ENCODE measurements around the gene ERBB4.
"Not testable (repeated sequence)": the region's sequence is repeated elsewhere in the genome, so short reads cannot be mapped to it uniquely, and the experiment has no call there.

Gene ERBB4

DNA sequence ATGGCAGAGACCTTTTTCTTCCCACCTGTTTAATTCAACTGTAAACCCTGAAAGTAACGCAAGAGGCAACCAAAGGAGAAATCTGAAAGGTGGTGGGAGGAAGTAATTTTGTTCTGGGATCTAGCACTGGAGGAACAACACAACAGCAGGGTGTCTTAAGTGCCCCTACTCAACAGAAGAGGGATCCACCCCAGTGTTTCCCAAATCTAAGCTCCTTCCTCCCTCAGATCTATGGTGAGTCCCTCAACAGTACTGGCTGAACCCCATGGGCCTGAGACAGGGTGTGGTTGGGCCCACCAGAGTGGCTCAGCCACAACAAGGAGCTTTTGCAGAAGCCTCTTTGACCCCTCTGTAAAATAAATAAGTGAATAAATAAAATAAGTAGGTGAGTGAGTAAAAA, 790.3 kb downstream of the ERBB4 start:
- no peak for DNase-seq (ENCODE audit: low read depth in 2 of 2, low spot score in 1 of 2)

DNA sequence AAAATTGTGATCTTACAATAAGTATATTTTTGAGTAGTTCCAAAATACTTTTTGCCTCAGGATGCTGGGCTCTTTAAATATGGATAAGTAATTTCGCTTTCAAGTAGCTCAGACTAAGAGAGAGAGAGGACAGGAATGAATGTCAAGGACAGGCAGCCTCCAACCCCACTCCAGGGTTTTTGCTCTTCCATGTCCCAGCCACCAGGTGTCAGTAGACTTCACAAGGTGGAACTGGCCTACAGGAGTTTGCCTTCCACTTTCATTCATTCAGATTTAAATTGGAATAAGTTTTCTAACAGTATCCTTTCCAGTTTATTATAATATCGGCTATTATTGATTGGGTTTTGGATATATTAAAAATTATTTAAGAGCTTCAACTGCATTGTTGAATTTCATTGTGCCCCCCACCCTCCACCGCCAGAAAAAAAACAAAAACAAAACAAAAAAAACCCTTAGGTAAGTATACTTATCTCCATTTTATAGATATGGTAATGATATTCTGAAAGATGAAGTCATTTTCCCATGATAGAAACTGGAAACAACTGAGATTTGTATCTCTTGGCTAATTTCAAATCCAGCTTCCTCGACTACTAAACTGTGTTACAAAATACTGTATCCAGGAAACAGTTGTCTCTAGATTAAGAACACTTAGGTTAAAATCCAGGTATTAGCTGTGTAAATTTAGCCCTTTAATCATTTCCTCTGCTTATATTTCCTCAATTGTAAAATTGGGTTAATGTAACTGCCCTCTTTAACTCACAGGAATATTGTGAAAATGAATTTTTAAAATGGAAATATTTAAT, 793.1 kb downstream of the ERBB4 start:
- DNase-seq (ENCODE audit: low read depth in 2 of 2, low spot score in 1 of 2): no peak

DNA sequence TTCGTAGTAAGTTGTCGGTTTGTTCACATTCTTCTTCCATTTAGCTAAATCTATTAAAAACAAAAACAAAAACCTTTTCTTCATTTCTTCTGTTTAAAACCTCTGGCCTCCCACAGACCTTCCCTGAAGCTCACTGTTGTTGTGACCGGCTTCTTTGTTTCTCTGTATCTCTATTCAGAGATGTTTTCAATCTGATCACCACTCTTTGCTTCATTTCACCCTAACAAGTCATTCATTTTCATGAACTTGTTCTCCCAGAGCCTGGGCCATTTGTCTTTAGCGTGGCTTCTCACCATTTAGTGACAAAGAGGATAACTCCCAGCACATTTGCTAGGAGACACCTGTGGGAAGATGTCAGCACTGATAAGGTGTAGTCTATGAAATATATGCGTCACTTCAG, 794.2 kb downstream of the ERBB4 start:
- no peak for DNase-seq (ENCODE audit: low read depth in 2 of 2, low spot score in 1 of 2)

DNA sequence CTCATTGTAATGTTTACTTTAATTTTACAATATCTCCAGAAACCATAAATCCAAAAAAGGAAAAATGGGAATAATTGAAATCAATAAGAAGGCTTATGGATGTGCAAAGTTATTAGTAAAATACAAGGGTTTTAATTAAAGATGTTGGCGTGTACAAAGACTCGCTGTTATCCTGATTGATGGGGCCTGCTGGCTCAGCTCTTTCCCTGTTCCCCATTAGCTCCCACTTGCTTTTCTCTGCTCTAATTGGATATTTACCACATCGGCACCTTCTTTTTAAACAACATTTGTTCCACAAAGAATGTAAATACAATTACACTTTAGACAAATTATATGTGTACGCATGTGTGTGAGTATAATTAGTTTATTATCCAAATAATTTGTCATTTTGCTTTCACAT, 796.6 kb downstream of the ERBB4 start:
- DNase-seq (ENCODE audit: low read depth in 2 of 2, low spot score in 1 of 2): no peak

DNA sequence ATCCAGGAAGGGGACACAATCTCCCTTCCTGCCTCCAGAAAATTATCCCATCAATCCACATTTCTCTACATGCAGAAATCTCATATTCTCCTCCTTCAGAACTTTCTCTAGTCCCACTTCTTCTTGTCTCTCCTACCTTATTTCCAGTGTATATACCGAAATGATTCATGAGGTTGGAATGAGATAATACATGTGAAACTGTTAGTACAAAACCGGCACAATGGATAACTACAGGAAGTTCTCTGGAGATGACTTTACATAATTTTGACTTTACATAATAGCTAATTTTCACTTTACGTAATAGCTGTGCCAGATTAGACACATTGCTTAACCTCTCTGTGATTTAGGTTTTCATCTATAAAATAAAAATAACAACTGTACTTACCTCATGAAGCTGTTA, 801.3 kb downstream of the ERBB4 start:
- no peak for DNase-seq (ENCODE audit: low read depth in 2 of 2, low spot score in 1 of 2)

DNA sequence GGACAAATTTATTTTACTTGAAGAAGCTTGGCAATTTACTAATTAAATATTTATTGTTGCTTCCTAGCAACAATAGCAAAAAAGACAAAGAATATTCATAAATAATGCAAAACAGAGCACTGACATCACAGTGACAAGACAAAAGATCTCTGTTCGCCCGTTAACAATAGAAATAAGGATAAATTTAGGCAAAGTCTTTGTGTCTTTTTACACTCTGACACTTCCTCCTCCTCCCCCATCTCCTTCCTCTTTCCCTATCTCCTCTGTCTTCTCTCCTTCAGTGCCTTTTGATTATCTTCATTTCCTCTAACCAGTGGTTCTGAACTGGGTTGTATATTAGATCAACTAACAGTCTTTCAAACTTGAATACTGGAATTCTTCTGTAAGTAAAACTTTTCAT, 808.4 kb downstream of the ERBB4 start:
- DNase-seq (ENCODE audit: low read depth in 2 of 2, low spot score in 1 of 2): no peak

DNA sequence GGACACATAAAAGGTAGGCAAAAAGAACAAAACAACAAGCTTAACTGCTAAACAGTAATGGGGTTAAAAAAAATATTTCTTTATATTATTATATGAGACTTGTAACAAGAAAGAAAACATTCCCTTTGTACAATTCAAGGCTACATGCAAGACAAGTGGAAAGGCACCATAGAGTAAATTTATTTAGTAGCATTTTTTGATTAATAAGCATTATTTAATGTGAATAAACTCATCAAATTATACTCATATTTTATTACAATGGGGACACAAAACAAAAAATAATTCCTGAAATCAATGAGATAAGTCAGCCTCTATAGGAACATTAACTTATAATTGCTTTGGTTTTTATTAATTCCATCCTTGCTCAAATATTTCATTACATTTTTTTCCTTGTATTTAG, 809.2 kb downstream of the ERBB4 start:
- no peak for DNase-seq (ENCODE audit: low read depth in 2 of 2, low spot score in 1 of 2)

DNA sequence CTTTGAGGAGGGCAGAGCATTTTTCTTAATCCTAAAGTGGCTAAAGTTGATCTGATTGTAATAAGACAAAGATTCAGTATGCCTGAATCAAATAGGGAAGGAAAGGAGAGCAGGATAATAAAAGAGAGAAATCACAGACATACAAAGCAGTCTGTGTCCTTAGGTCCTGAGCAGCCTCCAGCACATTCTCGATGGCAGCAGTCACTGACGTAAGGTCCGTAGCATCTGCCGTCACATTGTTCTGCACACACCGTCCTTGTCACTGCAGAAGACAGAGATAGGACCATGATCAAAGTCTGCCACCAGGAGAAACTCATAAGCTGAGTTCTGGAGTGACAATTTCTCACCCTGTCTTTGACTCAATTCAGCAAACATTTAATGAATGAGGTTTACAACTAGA, 813.7 kb downstream of the ERBB4 start:
- DNase-seq (ENCODE audit: low read depth in 2 of 2, low spot score in 1 of 2): no peak

DNA sequence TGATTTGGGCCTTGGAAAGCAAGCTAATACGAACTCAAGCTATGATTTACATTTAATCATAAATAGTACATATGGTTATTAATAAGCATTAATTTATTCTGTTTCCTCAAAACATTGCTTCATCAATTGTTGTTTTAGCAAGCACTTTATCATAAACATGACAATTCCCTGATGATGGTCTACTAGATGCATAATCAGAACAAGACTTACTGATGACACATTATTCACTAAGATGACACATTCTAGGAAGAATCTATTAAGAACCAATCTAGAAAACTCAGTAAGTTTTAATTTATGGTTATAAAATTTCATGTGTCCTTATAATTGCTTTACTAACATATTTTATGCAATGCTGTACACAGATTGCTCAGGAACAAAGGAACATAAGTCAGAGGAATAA, 815.2 kb downstream of the ERBB4 start:
- no peak for DNase-seq (ENCODE audit: low read depth in 2 of 2, low spot score in 1 of 2)

DNA sequence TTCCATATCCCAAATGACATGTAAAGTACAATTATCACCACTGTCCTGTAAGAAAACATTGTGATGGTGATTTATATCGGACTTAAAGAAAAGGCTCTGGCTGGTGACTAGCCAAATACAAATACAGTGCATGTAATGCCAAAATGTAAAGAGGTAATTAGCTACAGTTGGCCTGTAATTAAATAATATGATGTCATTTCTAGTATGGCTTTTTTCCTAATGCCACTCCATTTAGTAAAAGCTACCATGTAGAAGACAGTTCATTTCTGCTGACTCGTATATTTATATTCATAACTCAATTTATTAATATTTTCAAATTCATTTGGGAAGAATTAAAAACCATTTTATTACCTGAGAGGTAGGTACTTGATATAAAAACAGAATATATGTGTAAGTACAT, 815.7 kb downstream of the ERBB4 start:
- no peak for DNase-seq (ENCODE audit: low read depth in 2 of 2, low spot score in 1 of 2)

DNA sequence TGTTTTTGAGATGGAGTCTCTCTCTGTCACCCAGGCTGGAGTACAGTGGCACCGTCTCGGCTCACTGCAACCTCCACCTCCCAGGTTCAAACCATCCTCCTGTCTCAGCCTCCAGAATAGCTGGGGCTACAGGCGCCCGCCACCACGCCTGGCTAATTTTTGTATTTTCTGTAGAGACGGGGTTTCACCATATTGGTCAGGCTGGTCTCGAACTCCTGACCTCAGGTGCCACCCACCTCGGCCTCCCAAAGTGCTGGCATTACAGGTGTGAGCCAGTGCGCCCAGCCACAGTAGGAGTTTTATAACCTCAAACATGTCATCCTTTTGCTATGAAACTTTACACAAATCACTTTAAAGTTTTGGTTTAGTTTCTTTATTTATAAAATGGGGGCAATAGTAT, 816.7 kb downstream of the ERBB4 start:
- not testable (repeated sequence) for DNase-seq (ENCODE audit: low read depth in 2 of 2, low spot score in 1 of 2)

DNA sequence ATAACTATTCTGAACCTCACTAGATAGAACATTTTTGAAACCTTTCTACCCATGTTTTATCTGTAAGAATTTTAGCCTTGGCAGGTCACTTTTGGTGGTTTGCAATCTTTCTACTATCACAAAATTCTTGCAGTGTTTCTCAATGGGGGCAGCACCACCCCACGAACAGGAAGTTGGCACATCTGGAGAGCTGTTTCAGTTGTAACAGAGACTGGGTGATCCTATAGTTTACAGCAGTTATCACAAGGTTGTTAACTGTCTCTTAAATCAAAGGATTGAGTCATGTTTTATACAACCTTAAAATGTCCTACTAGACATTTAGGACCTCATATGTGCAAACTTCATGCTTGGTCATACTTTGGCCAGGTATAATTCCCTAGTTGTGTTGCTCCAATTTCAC, 829.2 kb downstream of the ERBB4 start:
- DNase-seq (ENCODE audit: low read depth in 2 of 2, low spot score in 1 of 2): no peak

DNA sequence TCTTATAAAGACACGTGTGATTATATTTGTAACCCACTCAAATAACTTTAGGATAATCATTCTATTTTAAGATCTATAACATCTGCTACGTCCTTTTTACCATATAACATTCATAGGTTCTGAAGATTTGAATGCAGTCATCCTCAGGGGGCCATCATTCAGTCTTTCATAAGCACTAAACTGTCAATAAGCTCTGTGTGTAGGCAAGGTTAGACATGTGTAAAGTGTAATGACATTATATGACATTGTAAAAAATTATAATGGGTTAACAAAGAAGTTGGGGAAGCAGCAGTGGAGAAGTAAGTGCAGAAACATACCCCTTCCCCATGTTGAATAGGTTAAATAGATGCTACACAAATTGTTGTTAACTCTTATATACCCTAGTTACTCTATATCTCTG, 845.9 kb downstream of the ERBB4 start:
- DNase-seq (ENCODE audit: low read depth in 2 of 2, low spot score in 1 of 2): no peak

DNA sequence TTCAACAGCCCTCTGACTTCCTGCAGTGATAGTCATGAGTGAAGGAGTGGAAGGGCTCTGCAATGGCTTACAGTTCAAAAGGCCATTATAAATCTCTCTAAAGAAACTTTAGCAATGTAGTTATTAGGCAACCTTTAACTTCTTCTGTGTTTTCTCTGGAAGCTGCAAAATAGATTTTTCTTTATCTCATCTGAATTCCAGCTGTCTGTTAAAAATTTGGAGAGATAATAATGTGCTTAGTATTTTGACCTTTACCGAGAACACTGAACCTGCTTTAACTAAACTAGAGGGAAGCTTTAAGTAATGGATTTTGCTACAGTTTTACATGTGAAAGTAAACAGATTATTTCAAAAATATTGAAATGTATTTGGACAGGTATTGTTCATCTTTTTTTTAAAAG, 847.9 kb downstream of the ERBB4 start:
- no peak for DNase-seq (ENCODE audit: low read depth in 2 of 2, low spot score in 1 of 2)

DNA sequence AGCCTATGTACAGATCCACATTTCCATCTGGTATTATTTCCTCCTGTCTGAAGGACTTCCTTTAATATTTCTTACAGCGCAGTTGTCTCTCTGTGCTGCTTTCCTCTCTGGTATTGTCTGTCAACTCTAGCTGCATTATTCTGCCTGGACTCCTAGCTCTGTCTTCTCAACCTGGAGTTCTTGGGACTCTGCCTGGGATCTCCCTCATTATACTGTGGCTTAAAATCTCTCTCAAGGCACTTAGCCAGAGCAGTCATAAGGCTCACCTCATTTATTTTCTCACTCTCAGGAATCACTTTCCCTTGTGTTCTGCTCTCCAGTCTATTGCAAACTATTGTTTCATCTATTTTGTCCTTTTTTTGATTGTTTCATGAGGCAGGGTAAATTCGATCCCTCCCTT, 850.4 kb downstream of the ERBB4 start:
- no peak for DNase-seq (ENCODE audit: low read depth in 2 of 2, low spot score in 1 of 2)

DNA sequence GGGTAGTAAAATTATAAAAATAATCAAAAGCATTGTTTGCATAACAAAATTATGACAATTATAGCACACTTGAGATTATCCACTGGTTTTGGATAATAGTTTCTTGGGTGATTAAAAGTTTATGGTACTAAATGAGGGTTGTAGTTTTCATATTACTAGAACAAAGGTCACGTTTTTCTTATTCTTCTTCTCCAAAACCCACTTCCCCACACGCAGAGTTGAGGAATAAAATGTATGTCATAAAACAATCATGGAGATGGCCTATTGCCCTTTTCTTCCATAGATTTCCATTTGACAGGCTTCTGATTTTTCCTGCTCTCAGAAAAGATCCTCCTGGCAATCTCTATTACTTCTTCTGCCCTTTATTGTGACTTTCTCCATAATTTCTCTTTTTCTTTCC, 863.9 kb downstream of the ERBB4 start:
- DNase-seq (ENCODE audit: low read depth in 2 of 2, low spot score in 1 of 2): no peak

DNA sequence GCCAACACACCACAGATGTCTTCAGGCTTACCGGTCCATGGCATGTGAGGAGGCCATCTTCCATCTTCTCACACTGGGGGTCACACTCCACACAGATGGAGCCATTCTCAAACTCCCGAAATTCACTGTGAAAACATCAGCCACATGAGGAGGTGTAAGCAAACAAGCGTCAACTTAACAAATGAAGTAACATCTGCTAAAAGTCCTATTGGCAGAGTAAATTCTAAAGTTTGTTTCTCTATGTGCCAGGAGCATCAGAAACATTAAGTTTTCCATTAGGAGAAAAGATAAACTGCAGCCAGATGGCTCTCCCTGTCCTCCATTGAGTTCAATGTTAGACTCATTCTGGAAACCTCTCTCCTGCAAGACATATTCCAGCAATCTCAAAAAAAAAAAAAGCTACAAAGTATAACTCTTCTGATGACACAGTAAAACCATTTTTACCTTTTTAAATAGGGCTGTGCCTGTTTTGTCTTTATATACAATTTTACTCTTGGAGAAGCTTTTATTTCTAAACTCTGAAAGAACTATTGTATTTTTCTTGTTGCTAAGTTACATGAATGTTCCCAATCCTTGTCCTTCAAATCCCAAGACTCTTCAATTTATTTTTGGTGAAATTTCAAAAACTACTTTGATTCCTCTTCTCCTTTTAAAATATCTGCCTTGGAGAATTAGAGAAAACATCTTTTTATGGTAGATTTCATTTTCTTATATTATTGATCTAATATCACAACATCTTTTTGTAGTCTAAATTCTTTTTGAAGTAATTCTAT, 865.3 kb downstream of the ERBB4 start:
- DNase-seq (ENCODE audit: low read depth in 2 of 2, low spot score in 1 of 2): no peak

DNA sequence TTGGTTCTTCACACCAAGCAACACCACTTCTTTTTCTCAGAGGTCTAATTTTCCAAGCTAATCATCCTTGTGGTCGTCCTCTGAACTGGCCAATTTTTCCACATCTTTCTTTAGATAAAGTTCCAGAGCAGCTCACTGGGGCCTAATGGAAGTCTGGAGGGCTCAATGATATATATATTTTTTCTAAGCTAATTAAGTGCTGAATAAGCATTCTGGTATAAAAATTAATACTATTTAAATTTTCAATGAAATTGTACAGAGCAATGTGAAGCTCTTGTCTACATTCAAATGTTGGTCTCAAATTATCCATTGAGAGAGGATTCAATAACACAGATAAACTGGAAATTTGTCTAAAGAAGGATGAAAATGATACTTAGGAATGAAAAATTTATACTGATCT, 866.6 kb downstream of the ERBB4 start:
- no peak for DNase-seq (ENCODE audit: low read depth in 2 of 2, low spot score in 1 of 2)

DNA sequence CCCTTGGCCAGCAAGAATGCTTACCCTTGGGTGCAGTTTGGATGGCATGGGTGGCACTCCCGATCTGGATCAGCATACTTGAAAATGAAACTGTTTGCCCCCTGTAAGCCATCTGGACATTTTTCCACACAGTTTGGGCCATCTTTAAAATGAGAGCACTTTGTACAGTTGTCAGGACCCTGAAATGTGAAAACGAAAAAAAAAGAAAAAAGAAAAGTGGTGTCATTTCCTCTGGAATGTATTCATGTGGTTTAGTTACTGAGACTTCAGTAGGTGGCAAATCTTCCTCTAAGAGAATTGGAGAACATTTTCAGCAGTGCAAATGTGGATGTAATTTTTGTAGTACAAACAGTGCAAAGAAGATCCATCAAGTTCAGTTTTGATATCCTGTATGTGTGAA, 873.3 kb downstream of the ERBB4 start:
- DNase-seq (ENCODE audit: low read depth in 2 of 2, low spot score in 1 of 2): no peak

DNA sequence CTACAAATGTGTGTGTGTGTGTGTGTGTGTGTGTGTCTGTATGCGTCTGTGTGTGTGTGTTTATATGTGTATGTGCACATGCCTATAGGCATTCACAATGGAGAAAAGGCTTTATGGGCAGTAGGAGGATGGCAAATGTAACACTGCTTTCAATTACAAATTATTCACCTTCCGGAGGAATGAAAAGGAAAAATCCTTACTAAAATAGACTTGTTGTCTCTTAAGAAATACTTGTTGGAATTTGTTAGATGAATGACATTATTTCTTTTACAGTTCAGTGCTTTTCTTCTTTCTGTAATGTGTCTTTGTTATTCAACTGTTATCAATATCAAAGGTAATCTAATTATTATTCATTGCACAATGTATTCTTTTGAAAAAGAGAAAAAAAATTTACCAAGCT, 874.3 kb downstream of the ERBB4 start:
- DNase-seq (ENCODE audit: low read depth in 2 of 2, low spot score in 1 of 2): no peak

DNA sequence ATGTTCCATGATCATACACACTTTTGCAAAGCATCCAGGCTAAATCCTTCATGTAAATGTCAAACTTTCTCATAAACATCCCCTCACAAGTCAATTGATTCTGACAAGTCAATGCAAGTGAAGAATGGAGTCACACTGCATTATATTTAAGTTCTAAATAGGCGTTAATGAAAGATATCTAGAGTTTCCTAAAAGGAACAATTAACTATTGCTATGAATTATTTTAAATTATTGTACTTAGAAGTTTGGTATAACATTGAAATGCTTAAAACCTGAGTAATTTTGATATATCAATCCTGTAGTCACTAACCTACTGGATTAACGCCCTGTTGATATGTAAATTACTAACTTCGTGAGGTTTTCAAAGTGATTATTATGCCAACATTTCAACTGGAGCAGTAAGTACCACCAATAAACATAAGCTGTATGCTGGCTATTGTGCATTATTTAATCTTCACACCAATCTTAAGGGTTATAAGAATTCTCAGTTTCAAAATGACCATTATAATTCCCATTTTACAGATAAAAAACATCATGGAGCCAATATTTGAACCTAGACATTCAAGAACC, 884.3 kb downstream of the ERBB4 start:
- no peak for DNase-seq (ENCODE audit: low read depth in 2 of 2, low spot score in 1 of 2)

DNA sequence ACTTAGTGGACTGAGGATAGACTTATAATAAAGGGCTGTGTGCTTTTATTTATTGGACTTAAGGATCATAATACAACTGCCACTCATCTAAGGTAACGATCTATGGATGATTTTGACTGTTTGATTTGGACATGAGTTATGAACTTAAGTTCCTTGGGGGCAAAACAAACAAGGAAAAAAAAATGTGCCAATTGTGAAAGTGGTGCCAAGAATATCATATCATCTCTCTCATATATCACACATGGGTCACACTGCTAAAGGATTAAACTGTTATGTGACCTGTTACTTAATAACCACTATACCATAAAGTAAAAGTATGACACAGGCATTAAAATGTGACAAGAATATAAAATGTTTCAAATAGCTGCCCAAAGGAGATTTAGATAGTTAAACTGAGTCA, 886.3 kb downstream of the ERBB4 start:
- DNase-seq (ENCODE audit: low read depth in 2 of 2, low spot score in 1 of 2): no peak
